Measurements from ENCODE around the gene RAB24. TPM values are rescaled to one million over a fixed set of nuclear protein-coding genes. Genes with fewer than 3 reads are reported as not detected.

The RAB24 gene
- total RNA-seq, 6 experiments from 2014 or later: 11.0 to 28.8 (median 16.2) TPM

DNA sequence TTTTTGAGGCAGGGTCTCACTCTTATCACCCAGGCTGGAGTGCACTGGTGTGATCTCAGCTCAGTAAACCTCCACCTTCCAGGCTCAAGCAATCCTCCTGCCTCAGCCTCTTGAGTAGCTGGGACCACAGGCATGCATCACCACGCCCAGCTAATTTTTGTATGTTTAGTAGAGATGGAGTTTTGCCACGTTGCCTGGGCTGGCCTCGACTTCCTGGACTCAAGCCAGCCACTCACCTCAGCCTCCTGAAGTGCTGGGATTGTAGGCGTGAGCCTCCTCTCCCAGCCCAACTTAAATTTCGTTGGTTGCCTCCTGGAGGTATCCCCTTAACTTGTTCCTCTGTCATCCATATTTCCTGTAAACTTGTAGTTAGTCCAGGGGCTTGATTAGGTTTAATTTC is 47.2 kb downstream of the RAB24 start:
- DNase-seq (no peak), ATAC-seq (no peak)
- Histone ChIP-seq H3K9me3 (no peaks in the 10 kb centered on the region), H3K27me3 (no peaks in the 10 kb centered on the region), H3K4me1 (peaks cover 0 to 3% (median 0%) of the 10 kb centered on the region in 4 donors), H3K36me3 (peaks cover 0 to 84% (median 23%) of the 10 kb centered on the region in 4 donors), H3K27ac (no peak overlapping the region), H3K4me3 (no peak overlapping the region)
- WGBS (ENCODE audit: insufficient coverage, low coverage, low lambda C conversion rate, missing lambda C conversion rate): 43% methylated on average over 4 of the region's 5 CpGs
- TF ChIP-seq, protein P1, sequence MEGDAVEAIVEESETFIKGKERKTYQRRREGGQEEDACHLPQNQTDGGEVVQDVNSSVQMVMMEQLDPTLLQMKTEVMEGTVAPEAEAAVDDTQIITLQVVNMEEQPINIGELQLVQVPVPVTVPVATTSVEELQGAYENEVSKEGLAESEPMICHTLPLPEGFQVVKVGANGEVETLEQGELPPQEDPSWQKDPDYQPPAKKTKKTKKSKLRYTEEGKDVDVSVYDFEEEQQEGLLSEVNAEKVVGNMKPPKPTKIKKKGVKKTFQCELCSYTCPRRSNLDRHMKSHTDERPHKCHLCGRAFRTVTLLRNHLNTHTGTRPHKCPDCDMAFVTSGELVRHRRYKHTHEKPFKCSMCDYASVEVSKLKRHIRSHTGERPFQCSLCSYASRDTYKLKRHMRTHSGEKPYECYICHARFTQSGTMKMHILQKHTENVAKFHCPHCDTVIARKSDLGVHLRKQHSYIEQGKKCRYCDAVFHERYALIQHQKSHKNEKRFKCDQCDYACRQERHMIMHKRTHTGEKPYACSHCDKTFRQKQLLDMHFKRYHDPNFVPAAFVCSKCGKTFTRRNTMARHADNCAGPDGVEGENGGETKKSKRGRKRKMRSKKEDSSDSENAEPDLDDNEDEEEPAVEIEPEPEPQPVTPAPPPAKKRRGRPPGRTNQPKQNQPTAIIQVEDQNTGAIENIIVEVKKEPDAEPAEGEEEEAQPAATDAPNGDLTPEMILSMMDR (IDR thresholded peaks at IDR 0.05): no peak
- no peak for TF ChIP-seq POLR2A (IDR thresholded peaks at IDR 0.05)
- intact Hi-C loops (cut with DNase I): no loop called here

DNA sequence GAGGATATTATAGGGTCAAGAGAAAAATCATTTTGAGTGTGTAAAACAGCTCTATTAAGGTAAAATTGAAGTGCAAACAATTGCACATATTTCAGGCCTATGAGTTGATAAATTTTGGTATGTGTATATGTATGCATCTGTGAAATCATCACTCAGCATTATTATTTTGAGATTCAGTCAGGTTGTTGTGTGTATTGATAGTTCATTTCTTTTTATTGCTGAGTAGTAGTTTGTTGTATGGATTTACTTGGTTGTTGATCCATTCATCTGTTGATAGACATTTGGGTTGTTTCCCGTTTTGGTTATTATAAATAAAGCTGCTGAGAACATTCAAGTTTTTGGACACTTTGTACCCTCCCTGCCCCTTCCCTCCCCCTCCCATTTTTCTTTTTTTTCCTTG is 50.3 kb downstream of the RAB24 start:
- H3K4me1 ChIP-seq: no peaks in the 10 kb centered on the region
- H3K9me3 ChIP-seq: no peaks in the 10 kb centered on the region
- ATAC-seq (no peak), DNase-seq (no peak)
- H3K27ac ChIP-seq: no peak overlapping the region
- intact Hi-C loops (cut with DNase I): no loop called here
- WGBS (ENCODE audit: insufficient coverage, low coverage, low lambda C conversion rate, missing lambda C conversion rate): 91% methylated on average over 1 of the region's 1 CpG
- TF ChIP-seq, protein P1 (IDR thresholded peaks at IDR 0.05): no peak
- no peak for TF ChIP-seq POLR2A (IDR thresholded peaks at IDR 0.05)
- no peak overlapping the region for H3K4me3 ChIP-seq
- peaks cover 0 to 78% (median 15%) of the 10 kb centered on the region in 4 donors for H3K36me3 ChIP-seq
- no peaks in the 10 kb centered on the region for H3K27me3 ChIP-seq

Other genes starting within 250 kb of the RAB24 start
- gene FGFR4, start 216.8 kb downstream of the RAB24 start, total RNA-seq: 10 to 100 TPM; 38.9 to 73.3 (median 55.1) TPM
- 10 to 100 TPM; 13.1 to 33.1 (median 23.6) TPM for gene NSD1, start 169.9 kb downstream of the RAB24 start, total RNA-seq
- gene PRELID1, start 80 bp upstream of the RAB24 start, total RNA-seq: 100 to 1,000 TPM in 2 of 6 experiments, 10 to 100 TPM in 4; 64.1 to 116 (median 84.4) TPM
- 1 to 10 TPM; 2.2 to 6.2 (median 4.9) TPM for gene MXD3, start 8.2 kb upstream of the RAB24 start, total RNA-seq
- gene LMAN2, start 47.9 kb upstream of the RAB24 start, total RNA-seq: 100 to 1,000 TPM; 103 to 297 (median 160) TPM
- 10 to 100 TPM; 29.2 to 43.1 (median 35.2) TPM for gene RGS14, start 54.2 kb upstream of the RAB24 start, total RNA-seq
- gene SLC34A1, start 80.7 kb upstream of the RAB24 start, total RNA-seq: 1 to 10 TPM in 3 of 6 experiments, under 1 TPM in 2, not detected in 1; 0.12 to 5.3 (median 1.6) TPM
- gene PFN3, start 96.9 kb upstream of the RAB24 start, total RNA-seq: not detected
- gene F12, start 105.8 kb upstream of the RAB24 start, total RNA-seq: 100 to 1,000 TPM; 236 to 518 (median 365) TPM
- 10 to 100 TPM in 3 of 6 experiments, 1 to 10 TPM in 3; 6.1 to 10.8 (median 10.0) TPM for gene GRK6, start 123.0 kb upstream of the RAB24 start, total RNA-seq
- gene PRR7, start 143.1 kb upstream of the RAB24 start, total RNA-seq: 10 to 100 TPM in 1 of 6 experiments, 1 to 10 TPM in 3, under 1 TPM in 2; 0.15 to 13.0 (median 1.9) TPM
- 1 to 10 TPM; 1.1 to 4.6 (median 3.1) TPM for gene DBN1, start 169.9 kb upstream of the RAB24 start, total RNA-seq
- 10 to 100 TPM in 4 of 6 experiments, 1 to 10 TPM in 2; 3.7 to 24.0 (median 13.6) TPM for gene PDLIM7, start 193.9 kb upstream of the RAB24 start, total RNA-seq
- gene DOK3, start 206.1 kb upstream of the RAB24 start, total RNA-seq: 1 to 10 TPM; 2.5 to 6.6 (median 3.9) TPM
- 10 to 100 TPM; 35.1 to 64.8 (median 47.9) TPM for gene DDX41, start 213.2 kb upstream of the RAB24 start, total RNA-seq

Data from right lobe of liver (tissue), 6 donors.